OCI-LY1 (cell line): ENCODE results near the gene VAPB.

Experiments
- CTCF ChIP-seq: fragments of 200-600 bp; sonication (generic), shearing (Covaris generic); IDR thresholded peaks from 2 replicates; pipeline ENCODE4 v1.5.1; 2017; ENCODE audit warnings: mild to moderate bottlenecking, antibody characterized with exemption, low read length, moderate library complexity, mixed read lengths
- EZH2 ChIP-seq: fragments of 200-600 bp; sonication (generic), shearing (Covaris generic); IDR thresholded peaks from 2 replicates; pipeline ENCODE4 v1.8.0; 2017; ENCODE audit warnings: borderline replicate concordance, mixed run types, mild to moderate bottlenecking, antibody characterized with exemption, low read length, moderate library complexity, mixed read lengths

GRCh38 chr20:58406422-58407001 is 17.5 kb downstream of the VAPB start:
- no peak for TF ChIP-seq CTCF
- TF ChIP-seq EZH2: no peak
